Measurements from ENCODE around the gene MADD. TPM values are rescaled to one million over a fixed set of nuclear protein-coding genes. Genes with fewer than 3 reads are reported as not detected.

MADD gene
- total RNA-seq, 1 donor from 2014 or later = 50.1 TPM

DNA sequence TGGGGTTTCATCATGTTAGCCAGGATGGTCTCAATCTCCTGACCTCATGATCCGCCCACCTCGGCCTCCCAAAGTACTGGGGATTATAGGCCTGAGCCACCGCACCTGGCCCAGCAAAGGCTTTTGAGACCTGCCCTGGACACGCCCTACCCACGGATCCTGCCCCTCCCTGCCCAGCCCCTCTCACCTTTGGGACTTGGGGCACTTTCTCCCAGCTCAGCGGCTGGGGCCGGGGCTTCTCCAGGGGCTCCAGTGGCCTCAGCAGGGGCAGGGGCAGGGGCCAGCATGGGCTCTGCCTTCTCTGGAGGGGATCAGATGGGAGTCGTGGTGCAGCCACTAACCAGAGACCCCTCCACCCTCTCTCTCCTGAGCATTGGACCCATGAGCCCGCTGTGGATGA, 80.4 kb downstream of the MADD start:
- H3K4me1 ChIP-seq = no peaks in the 10 kb centered on the region
- H3K27ac ChIP-seq = no peak overlapping the region
- DNase-seq = no peak
- no peak for ATAC-seq
- intact Hi-C loops (cut with DNase I) = loop anchor here (10.0 kb wide), 2 partner anchors 76 to 166 kb away; partner anchors contain the start of genes MADD and PACSIN3
- no peaks in the 10 kb centered on the region for H3K27me3 ChIP-seq
- H3K9me3 ChIP-seq = no peaks in the 10 kb centered on the region
- no peak for TF ChIP-seq CTCF (IDR thresholded peaks at IDR 0.05)
- no peak overlapping the region for H3K4me3 ChIP-seq
- no peaks in the 10 kb centered on the region for H3K36me3 ChIP-seq

GRCh38 chr11:47351156-47352126, 81.5 kb downstream of the MADD start:
- Histone ChIP-seq H3K9me3 (no peaks in the 10 kb centered on the region), H3K4me1 (no peaks in the 10 kb centered on the region), H3K36me3 (no peaks in the 10 kb centered on the region), H3K4me3 (no peak overlapping the region), H3K27me3 (no peaks in the 10 kb centered on the region), H3K27ac (no peak overlapping the region)
- DNase-seq = no peak
- intact Hi-C loops (cut with DNase I) = loop anchor here (10.0 kb wide), 2 partner anchors 77 to 167 kb away; partner anchors contain the start of genes MADD and PACSIN3
- no peak for ATAC-seq
- TF ChIP-seq CTCF (IDR thresholded peaks at IDR 0.05) = no peak

DNA sequence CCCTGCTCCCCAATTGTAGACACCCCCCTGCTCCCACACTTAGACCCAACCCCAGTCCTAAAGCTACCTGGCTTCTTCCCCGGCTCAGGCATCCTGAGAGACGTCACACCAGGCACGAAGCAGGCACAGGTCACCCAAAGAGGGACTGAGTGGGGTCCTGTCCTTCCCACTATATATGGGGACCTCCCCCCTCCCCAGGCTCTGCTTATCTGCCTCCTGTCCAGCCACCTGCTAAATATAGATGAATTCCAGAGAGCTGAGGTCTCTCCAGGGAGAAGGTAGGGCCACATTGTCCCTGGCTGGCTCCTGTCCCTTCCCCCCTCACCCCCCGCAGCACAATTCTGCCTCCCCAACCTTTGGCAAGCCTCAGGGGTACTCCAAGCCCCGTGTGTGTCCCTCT, 82.6 kb downstream of the MADD start, which contains the start of gene MYBPC3:
MYBPC3 (minus strand) TSS at position 147 of the 400 bp plus-strand sequence; CDS start at position 92, 55 bp downstream.
- H3K27ac ChIP-seq = no peak within 1 kb of the TSS
- no peaks in the 10 kb centered on the region for H3K4me1 ChIP-seq
- no peaks in the 10 kb centered on the region for H3K27me3 ChIP-seq
- H3K36me3 ChIP-seq = no peaks in the 10 kb centered on the region
- no peak within 1 kb of the TSS for H3K4me3 ChIP-seq
- DNase-seq (no peak), ATAC-seq (no peak)
- H3K9me3 ChIP-seq = no peaks in the 10 kb centered on the region
- intact Hi-C loops (cut with DNase I) = loop anchor here (10.0 kb wide), 2 partner anchors 78 to 168 kb away; partner anchors contain the start of genes MADD and PACSIN3
- TF ChIP-seq CTCF (IDR thresholded peaks at IDR 0.05) = no peak

DNA sequence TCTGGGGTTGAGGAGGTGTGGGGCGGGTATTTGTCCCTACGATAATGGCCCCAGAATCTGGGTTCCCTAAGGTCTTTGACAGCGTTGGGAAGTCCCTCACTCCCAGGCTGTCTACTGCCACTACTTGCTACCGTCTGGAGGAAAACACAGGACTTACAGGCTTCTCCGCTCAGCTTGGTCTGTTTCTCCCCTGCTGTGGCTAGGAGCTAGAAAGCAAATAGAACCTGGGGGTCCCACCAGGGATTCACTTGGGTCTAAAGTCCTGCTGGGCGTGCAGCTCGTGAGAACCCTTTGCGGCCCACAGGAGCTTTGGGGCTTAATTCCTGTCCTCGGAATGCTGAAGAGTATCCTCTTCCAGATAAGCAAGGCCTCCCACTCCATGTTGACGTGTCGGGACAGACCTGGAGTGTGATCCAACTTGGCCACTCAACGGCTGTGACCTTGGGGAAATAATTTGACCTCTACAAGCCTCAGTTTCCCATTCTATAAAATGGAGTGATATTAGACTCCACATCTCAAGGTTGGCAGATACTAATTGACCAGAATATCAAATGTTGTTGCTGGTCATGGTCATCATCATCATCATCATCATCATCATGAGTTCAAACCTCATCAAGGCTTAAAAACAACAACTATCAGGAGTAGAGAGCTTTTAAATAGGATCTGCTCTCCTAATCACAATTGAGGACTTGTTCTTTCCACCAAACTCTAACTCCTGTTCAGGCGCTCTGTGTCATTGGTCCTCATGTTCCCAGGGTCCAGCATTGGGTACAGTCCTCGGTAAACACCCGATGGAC, 84.2 kb downstream of the MADD start:
- intact Hi-C loops (cut with DNase I) = loop anchor here (10.0 kb wide), 2 partner anchors 79 to 169 kb away; partner anchors contain the start of genes MADD and PACSIN3
- no peak for TF ChIP-seq CTCF (IDR thresholded peaks at IDR 0.05)
- H3K27me3 ChIP-seq = no peaks in the 10 kb centered on the region
- H3K4me1 ChIP-seq = no peaks in the 10 kb centered on the region
- ATAC-seq (no peak), DNase-seq (no peak)
- H3K4me3 ChIP-seq = peak overlapping the region; percentile 46
- H3K36me3 ChIP-seq = no peaks in the 10 kb centered on the region
- H3K9me3 ChIP-seq = no peaks in the 10 kb centered on the region
- no peak overlapping the region for H3K27ac ChIP-seq

GRCh38 chr11:47354913-47355282, 85.0 kb downstream of the MADD start:
- intact Hi-C loops (cut with DNase I) = loop anchor here (10.0 kb wide), 2 partner anchors 80 to 170 kb away; partner anchors contain the start of genes MADD and PACSIN3
- no peaks in the 10 kb centered on the region for H3K4me1 ChIP-seq
- no peaks in the 10 kb centered on the region for H3K27me3 ChIP-seq
- ATAC-seq (peak; percentile 42), DNase-seq (no peak)
- no peaks in the 10 kb centered on the region for H3K9me3 ChIP-seq
- no peak for TF ChIP-seq CTCF (IDR thresholded peaks at IDR 0.05)
- peak overlapping the region; percentile 46 for H3K4me3 ChIP-seq
- H3K36me3 ChIP-seq = no peaks in the 10 kb centered on the region
- H3K27ac ChIP-seq = no peak overlapping the region

All from upper lobe of right lung (tissue), 1 donor.